K562 (cell line): ENCODE results near the gene SMIM36. TPM values are rescaled to one million over a fixed set of nuclear protein-coding genes. Genes with fewer than 3 reads are reported as not detected.
A peak's percentile ranks its signal among the peaks of the same experiment; 100 is the strongest.

Experiments
- ARID3A ChIP-seq: IDR thresholded peaks from 2 replicates; pipeline ENCODE4 v1.6.1; 2012; ENCODE audit warnings: low read depth, low read length, improper control_type of control experiment, borderline replicate concordance
- EP400 ChIP-seq: fragments of 450-650 bp; IDR thresholded peaks from 2 replicates; pipeline ENCODE4 v1.6.1; 2017; ENCODE audit warnings: antibody characterized with exemption, mild to moderate bottlenecking, moderate library complexity
- GMEB1 ChIP-seq: fragments of 250-450 bp; sonication (Bioruptor Pico); IDR thresholded peaks from 2 replicates; pipeline ENCODE4 v1.4.0; 2020; ENCODE audit warnings: mild to moderate bottlenecking
- KLF16 ChIP-seq: IDR thresholded peaks from 2 replicates; pipeline ENCODE4 v1.6.1; 2016; ENCODE audit warnings: antibody characterized with exemption
- MCM3 ChIP-seq: fragments of 450-650 bp; IDR thresholded peaks from 2 replicates; pipeline ENCODE4 v1.6.1; 2016
- MITF ChIP-seq: IDR thresholded peaks from 2 replicates; pipeline ENCODE4 v1.6.1; 2014; ENCODE audit warnings: antibody characterized with exemption
- NFRKB ChIP-seq: fragments of 450-650 bp; IDR thresholded peaks from 2 replicates; pipeline ENCODE4 v1.6.1; 2016; ENCODE audit warnings: low read depth
- PTRF ChIP-seq: fragments of 450-650 bp; IDR thresholded peaks from 2 replicates; pipeline ENCODE4 v1.6.1; 2016; ENCODE audit warnings: mild to moderate bottlenecking, missing genetic modification characterization, missing compliant biosample characterization
- REST ChIP-seq, 2 experiments: fragments of 450-650 bp; formaldehyde crosslinking in 1 of 2; IDR thresholded peaks; 2 replicates each; pipeline versions ENCODE4 v1.4.0 to v1.6.1; 2014 to 2020; ENCODE audit warnings: mild to moderate bottlenecking in 2 of 2, borderline replicate concordance in 1 of 2, low read depth in 1 of 2
- TAF9B ChIP-seq: fragments of 450-650 bp; IDR thresholded peaks from 2 replicates; pipeline ENCODE4 v1.6.1; 2018; ENCODE audit warnings: mild to moderate bottlenecking; ENCODE audit not compliant: partially characterized antibody
- TARDBP ChIP-seq: fragments of 450-650 bp; IDR thresholded peaks from 2 replicates; pipeline ENCODE4 v1.6.1; 2016
- TBL1XR1 ChIP-seq, 2 experiments: IDR thresholded peaks; 2 replicates each; pipeline ENCODE4 v1.6.1; 2012; ENCODE audit warnings: improper control_type of control experiment in 2 of 2, low read length in 2 of 2, mild to moderate bottlenecking in 1 of 2
- USF1 ChIP-seq: sonication (generic); formaldehyde crosslinking; IDR thresholded peaks from 2 replicates; pipeline ENCODE4 v1.9.0; 2022; ENCODE audit warnings: mild to moderate bottlenecking, missing genetic modification reagents
- ZBTB17 ChIP-seq: fragments of 450-650 bp; formaldehyde crosslinking; IDR thresholded peaks from 2 replicates; pipeline ENCODE4 v1.4.0; 2020; ENCODE audit warnings: mild to moderate bottlenecking
- ZKSCAN3 ChIP-seq: fragments of 250-450 bp; sonication (Bioruptor Pico); IDR thresholded peaks from 2 replicates; pipeline ENCODE4 v1.4.0; 2020
- ZNF445 ChIP-seq: fragments of 250-450 bp; sonication (Bioruptor Pico); IDR thresholded peaks from 2 replicates; pipeline ENCODE4 v1.4.0; 2020; ENCODE audit warnings: low read depth, mild to moderate bottlenecking, moderate library complexity
- polyA plus RNA-seq, 8 experiments: library from polyadenylated mRNA; depleted of rRNA in 4 of 8; stranded (reverse) in 5 of 8; unstranded in 3 of 8; fragments of >200 nt; fragmentation: Nextera tagmentation in 2 of 8; fragmentation: Illumina TruSeq in 1 of 8; extraction: Ambion mirVana in 2 of 8; extraction: Trizol in 1 of 8; gene quantifications; 2 replicates each; pipeline versions ENCODE4 v1.2.1 to v1.2.3, GENCODE V29; 2011 to 2014; ENCODE audit warnings: inconsistent platforms in 1 of 8, missing spikeins in 1 of 8
- total RNA-seq, 7 experiments: library from RNA; depleted of rRNA in 6 of 7; stranded (reverse); fragments of >200 nt in 6 of 7; fragmentation: Illumina TruSeq in 2 of 7; extraction: Trizol in 2 of 7; gene quantifications; 2 replicates each; pipeline versions ENCODE4 v1.2.1 to v1.2.3, GENCODE V29; 2011 to 2021; ENCODE audit warnings: low replicate concordance in 1 of 7

SMIM36 gene
- total and polyA plus RNA-seq, 9 of the 15 experiments (the other 6 are each of a cell fraction or from before 2014, with no cell fraction given), result not detected

- no peak for TF ChIP-seq ZBTB17 (CRISPR knock-in tag)
- TF ChIP-seq ARID3A, result peak; percentile 89
- no peak for TF ChIP-seq ZKSCAN3
- 0 out of 2 replicates have a peak, but pooled peaks have one; percentile 35 for TF ChIP-seq MITF
- no peak for TF ChIP-seq USF1 (CRISPR knock-in tag)
- no peak for TF ChIP-seq GMEB1 (CRISPR knock-in tag)
- peak; percentile 76 to 96; a peak in 3 of 4 replicates for TF ChIP-seq TBL1XR1 (IDR thresholded peaks at IDR 0.05; ENCODE audit: low read length in 2 of 2)
- no peak for TF ChIP-seq MCM3
- peak; percentile 52; the same call in 1 of the 2 replicates for TF ChIP-seq EP400
- no peak; the same call in 1 of the 2 replicates for TF ChIP-seq NFRKB
- peak; percentile 68; the same call in 1 of the 2 replicates for TF ChIP-seq TARDBP
- no peak for TF ChIP-seq PTRF
- TF ChIP-seq TAF9B, result peak; percentile 74
- peak; percentile 39; the same call in 1 of the 2 replicates for TF ChIP-seq REST (IDR thresholded peaks at IDR 0.05; ENCODE audit: borderline replicate concordance)
- no peak for TF ChIP-seq REST (CRISPR knock-in tag; IDR thresholded peaks at IDR 0.05; ENCODE audit: low read depth)
- no peak for TF ChIP-seq ZNF445 (CRISPR knock-in tag)
- TF ChIP-seq KLF16, result peak; percentile 96
These were observed 60.0 kb downstream of the SMIM36 start (continued) for GRCh38 chr17:55451203-55451641.
